Urinary bladder (tissue), 4 donors: ENCODE measurements around the gene KIAA1958. TPM values are rescaled to one million over a fixed set of nuclear protein-coding genes. Genes with fewer than 3 reads are reported as not detected.
"Not testable (repeated sequence)": the region's sequence is repeated elsewhere in the genome, so short reads cannot be mapped to it uniquely, and the experiment has no call there.

Source experiments
- DNase-seq: peaks from one replicate; pipeline ENCODE4 v3.0.0-alpha.2; 2015; ENCODE audit errors: extremely low spot score
- H3K27ac ChIP-seq: one replicate; pipeline ENCODE4 v1.5.1; 2013; ENCODE audit warnings: low read depth, mild to moderate bottlenecking, moderate library complexity
- H3K36me3 ChIP-seq: one replicate; pipeline ENCODE4 v1.6.1; 2013; ENCODE audit warnings: mild to moderate bottlenecking, moderate library complexity; ENCODE audit not compliant: insufficient read depth
- H3K4me1 ChIP-seq: one replicate; pipeline ENCODE4 v1.6.1; 2013; ENCODE audit warnings: mild to moderate bottlenecking, moderate library complexity; ENCODE audit not compliant: insufficient read depth
- H3K4me3 ChIP-seq: one replicate; pipeline ENCODE4 v1.5.1; 2013; ENCODE audit warnings: low read depth, low read length
- WGBS: extraction: QIAGEN DNeasy Blood & Tissue Kit; methylation state at CpG from one replicate; pipeline ENCODE4 v1.1.7; 2013; 5-methylcytosine and 5-hydroxymethylcytosine counted together
- polyA plus RNA-seq: library from polyadenylated mRNA; stranded (reverse); fragments of 200-250 nt; gene quantifications from one replicate; pipeline ENCODE4 v1.2.3, GENCODE V29; 2013
- total RNA-seq: library from RNA; depleted of rRNA; stranded (reverse); fragments of >200 nt; gene quantifications from one replicate; pipeline ENCODE4 v1.2.3, GENCODE V29; 2014
- donor health status: healthy with polysubstance abuse.
- donor health status: healthy.

Gene KIAA1958
- total and polyA plus RNA-seq, 2 donors: 1.3 to 11.3 TPM

- DNase-seq, H3K36me3 ChIP-seq, H3K4me1 ChIP-seq, H3K4me3 ChIP-seq, H3K27ac ChIP-seq: not testable (repeated sequence)
- 96% methylated on average over 8 of the region's 8 CpGs for WGBS
These were observed 105.2 kb downstream of the KIAA1958 start for GRCh38 chr9:112591875-112592274.

DNA sequence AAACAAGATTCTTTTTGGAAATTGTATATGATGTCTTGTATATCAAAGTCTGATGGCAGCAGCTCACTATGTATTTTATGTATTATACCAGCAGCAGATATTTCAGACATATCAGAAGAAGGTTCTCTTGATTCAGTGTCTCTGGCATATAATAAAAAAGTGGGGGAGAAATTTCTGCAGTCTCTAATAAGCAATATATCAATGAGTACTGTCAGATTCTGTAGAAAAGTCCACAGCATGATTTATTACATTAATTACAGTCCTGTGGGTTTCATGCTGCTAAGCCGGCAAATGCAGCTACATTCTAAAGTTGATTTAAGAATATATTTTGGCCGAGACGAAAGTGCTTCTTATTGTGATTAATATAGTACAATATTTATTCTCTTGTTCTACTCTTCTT is 113.1 kb downstream of the KIAA1958 start:
- no peak for DNase-seq
- 85% methylated on average over 3 of the region's 3 CpGs for WGBS
- H3K27ac ChIP-seq: no peak overlapping the region
- no peaks in the 10 kb centered on the region for H3K4me1 ChIP-seq
- H3K4me3 ChIP-seq: no peak overlapping the region
- no peaks in the 10 kb centered on the region for H3K36me3 ChIP-seq

- WGBS: 62% methylated on average over 2 of the region's 2 CpGs
- no peak for DNase-seq
These were observed 115.0 kb downstream of the KIAA1958 start for GRCh38 chr9:112601636-112602035.

GRCh38 chr9:112604790-112605189 is 118.2 kb downstream of the KIAA1958 start:
- DNase-seq: no peak
- no peaks in the 10 kb centered on the region for H3K36me3 ChIP-seq
- 98% methylated on average over 2 of the region's 2 CpGs for WGBS
- no peak overlapping the region for H3K27ac ChIP-seq
- H3K4me3 ChIP-seq: no peak overlapping the region
- no peaks in the 10 kb centered on the region for H3K4me1 ChIP-seq

More at GRCh38 chr9:112601636-112602035, 115.0 kb downstream of the KIAA1958 start:
- no peaks in the 10 kb centered on the region for H3K4me1 ChIP-seq
- no peaks in the 10 kb centered on the region for H3K36me3 ChIP-seq
- no peak overlapping the region for H3K4me3 ChIP-seq
- no peak overlapping the region for H3K27ac ChIP-seq

- Histone ChIP-seq H3K36me3 (no peaks in the 10 kb centered on the region), H3K27ac (no peak overlapping the region), H3K4me1 (no peaks in the 10 kb centered on the region), H3K4me3 (no peak overlapping the region)
- DNase-seq: no peak
- 81% methylated on average over 1 of the region's 1 CpG for WGBS
These were observed 118.9 kb downstream of the KIAA1958 start for GRCh38 chr9:112605518-112605917.

DNA sequence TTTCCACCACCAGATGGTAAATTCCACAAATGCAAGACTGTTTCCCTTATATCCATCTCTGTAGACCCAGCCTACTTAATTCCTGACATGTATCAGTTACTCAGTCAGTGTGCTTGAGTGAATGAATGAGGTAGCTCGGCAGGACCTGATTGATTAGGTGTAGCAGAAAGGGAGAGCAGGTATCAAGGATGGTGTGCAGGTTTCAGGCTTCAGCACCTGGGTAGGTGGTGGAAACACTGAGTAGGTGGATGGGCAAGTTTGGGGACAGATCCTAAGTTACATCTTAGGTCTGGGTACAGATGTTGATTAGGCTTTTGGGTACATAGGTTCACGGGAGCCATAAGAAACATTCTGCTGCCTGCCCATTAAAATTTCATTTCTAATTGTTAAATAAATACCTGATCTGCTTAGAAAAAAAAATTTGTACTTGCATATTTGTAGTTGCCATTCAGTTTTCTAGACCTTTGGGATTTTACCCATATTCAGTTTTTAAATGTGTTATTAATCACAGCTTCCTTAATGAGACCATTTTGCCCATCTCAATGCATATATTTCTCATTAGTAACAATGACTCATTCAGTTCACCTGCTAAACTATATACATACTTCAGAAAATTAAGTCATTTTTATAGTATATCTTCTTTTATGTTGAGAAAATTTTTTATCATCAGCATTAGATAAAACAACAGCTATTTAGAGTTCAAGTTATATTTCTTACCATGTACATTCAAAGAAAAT is 119.5 kb downstream of the KIAA1958 start:
- no peak for DNase-seq
- 96% methylated on average over 2 of the region's 2 CpGs for WGBS
- no peaks in the 10 kb centered on the region for H3K4me1 ChIP-seq
- H3K27ac ChIP-seq: no peak overlapping the region
- H3K4me3 ChIP-seq: no peak overlapping the region
- H3K36me3 ChIP-seq: no peaks in the 10 kb centered on the region

DNA sequence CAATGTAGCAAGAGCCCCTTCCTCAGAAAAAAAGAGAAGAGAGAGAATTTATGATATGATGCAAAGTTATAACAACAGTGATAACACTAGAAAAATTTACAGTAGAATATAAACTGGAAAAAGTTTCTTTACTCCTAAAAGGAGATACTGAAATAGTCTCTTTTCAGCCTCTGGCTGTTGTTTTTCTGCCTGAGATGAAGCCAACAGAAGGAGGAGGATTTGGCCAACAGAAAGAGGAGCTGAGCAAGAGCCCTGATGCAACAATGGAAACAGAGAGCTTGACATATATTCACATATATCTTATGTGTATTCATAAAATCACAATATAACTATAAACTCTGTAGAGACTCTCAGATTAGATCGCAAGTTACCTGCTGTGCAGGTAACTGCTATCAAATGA is 122.2 kb downstream of the KIAA1958 start:
- Histone ChIP-seq H3K36me3 (no peaks in the 10 kb centered on the region), H3K27ac (no peak overlapping the region), H3K4me1 (no peaks in the 10 kb centered on the region), H3K4me3 (no peak overlapping the region)
- WGBS: 90% methylated on average over 1 of the region's 1 CpG
- no peak for DNase-seq

GRCh38 chr9:112615584-112616266 is 129.1 kb downstream of the KIAA1958 start:
- Histone ChIP-seq H3K36me3 (no peaks in the 10 kb centered on the region), H3K27ac (no peak overlapping the region), H3K4me1 (no peaks in the 10 kb centered on the region), H3K4me3 (no peak overlapping the region)
- WGBS: 53% methylated on average over 2 of the region's 2 CpGs
- no peak for DNase-seq

GRCh38 chr9:112617371-112617770 is 130.7 kb downstream of the KIAA1958 start:
- WGBS: 82% methylated on average over 8 of the region's 8 CpGs
- no peak for DNase-seq

DNA sequence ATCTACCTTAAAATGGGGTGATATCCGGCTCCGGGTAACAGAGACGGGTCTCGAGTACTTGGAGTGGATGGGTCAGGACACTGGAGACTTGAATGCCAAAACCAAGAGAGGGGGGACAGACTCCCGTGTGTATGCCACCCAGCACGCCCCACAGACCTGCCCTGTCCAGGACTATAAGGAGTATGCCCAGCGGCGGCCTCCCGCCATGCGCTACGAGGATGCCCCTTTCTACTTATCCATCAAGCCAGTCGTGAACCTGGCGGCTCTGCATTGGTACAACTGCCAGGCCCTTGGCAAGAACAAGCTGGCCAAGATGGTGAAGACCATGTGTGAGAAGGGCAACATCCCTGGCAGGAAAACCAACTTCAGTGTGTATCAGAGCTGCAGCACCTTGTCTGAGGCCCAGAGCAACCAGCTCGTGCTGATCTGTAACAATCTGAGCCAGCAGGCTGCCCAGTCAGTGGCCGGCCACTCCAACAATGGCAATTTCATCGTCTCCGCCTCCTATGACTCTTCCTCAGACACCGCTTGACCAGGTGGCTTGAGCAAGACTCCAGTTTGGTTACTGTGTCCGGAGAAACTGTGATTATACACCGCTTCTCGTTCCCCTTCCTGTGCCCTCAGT is 131.9 kb downstream of the KIAA1958 start:
- Histone ChIP-seq H3K27ac (no peak overlapping the region), H3K4me1 (no peaks in the 10 kb centered on the region), H3K4me3 (no peak overlapping the region), H3K36me3 (no peaks in the 10 kb centered on the region)
- WGBS: 98% methylated on average over 21 of the region's 21 CpGs
- no peak for DNase-seq

More at GRCh38 chr9:112617371-112617770, 130.7 kb downstream of the KIAA1958 start:
- Histone ChIP-seq H3K36me3 (no peaks in the 10 kb centered on the region), H3K27ac (no peak overlapping the region), H3K4me3 (no peak overlapping the region), H3K4me1 (no peaks in the 10 kb centered on the region)

DNA sequence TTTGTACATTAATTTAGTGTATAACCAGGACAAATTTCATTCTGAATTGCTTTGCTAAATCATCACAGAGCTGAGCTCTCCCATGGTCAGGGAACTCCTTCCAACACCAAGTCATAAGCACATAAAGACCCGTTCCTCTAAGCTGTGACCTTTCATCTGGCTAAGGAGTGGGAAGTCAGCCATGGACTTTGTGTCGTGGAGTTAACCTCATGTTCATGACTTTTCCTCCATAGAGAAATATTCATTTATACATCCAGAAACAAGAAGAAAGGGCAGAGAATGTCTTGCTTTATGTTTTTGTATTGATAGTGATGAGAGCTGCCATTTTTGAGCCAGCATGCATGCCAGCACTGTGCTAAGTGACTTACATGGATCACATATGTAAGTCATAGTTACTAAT is 133.8 kb downstream of the KIAA1958 start:
- Histone ChIP-seq H3K4me3 (no peak overlapping the region), H3K27ac (no peak overlapping the region), H3K4me1 (no peaks in the 10 kb centered on the region), H3K36me3 (no peaks in the 10 kb centered on the region)
- WGBS: 69% methylated on average over 2 of the region's 2 CpGs
- no peak for DNase-seq

DNA sequence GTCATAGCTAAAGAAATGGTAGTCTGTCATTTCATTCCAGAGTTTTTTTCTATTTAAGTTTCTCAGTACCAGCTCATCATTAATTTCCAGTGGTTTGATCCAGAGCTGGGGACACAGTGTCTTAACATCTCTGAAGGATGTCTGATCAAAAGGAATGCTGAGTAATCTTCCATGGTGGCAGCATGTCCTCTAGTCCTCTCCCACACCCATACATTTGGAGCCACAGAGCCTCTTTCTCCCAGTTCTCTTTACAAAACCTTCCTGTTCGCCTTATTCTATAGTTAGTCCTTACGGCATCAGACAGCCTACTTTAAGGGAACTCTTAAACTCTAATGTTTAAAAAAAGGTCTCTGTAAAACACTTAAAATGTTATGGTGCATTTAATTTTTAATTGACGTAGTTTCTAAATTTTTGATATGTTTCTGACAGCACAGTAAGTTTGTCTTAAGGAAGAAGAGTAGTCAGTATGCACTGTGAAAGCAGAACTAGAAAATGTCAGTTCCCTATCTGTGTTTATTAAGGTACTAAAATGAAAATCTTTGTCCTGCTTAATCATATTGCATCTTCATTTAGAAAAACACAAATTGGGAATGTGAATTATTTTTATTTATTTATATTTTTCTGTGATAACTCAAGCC is 134.5 kb downstream of the KIAA1958 start:
- Histone ChIP-seq H3K36me3 (no peaks in the 10 kb centered on the region), H3K4me3 (no peak overlapping the region), H3K4me1 (no peaks in the 10 kb centered on the region), H3K27ac (no peak overlapping the region)
- WGBS: 63% methylated on average over 3 of the region's 3 CpGs
- DNase-seq: no peak

GRCh38 chr9:112623198-112623597 is 136.6 kb downstream of the KIAA1958 start:
- 92% methylated on average over 2 of the region's 2 CpGs for WGBS

More at GRCh38 chr9:112623198-112623597, 136.6 kb downstream of the KIAA1958 start:
- no peak for DNase-seq
- H3K36me3 ChIP-seq: no peaks in the 10 kb centered on the region
- no peak overlapping the region for H3K27ac ChIP-seq
- H3K4me3 ChIP-seq: no peak overlapping the region
- H3K4me1 ChIP-seq: no peaks in the 10 kb centered on the region
